Adrenal gland (tissue), 5 donors: ENCODE results near the gene PJA2.

Source experiments
- POLR2A ChIP-seq, 2 donors: fragments of 450-650 bp; IDR thresholded peaks; one replicate each; pipeline ENCODE4 v1.6.1; 2017; ENCODE audit warnings: antibody characterized with exemption in 2 of 2, mild to moderate bottlenecking in 2 of 2, moderate library complexity in 1 of 2
- TF ChIP-seq, protein P1 (sequence below), 6 experiments: fragments of 450-650 bp in 4 of 6; fragments of 200-600 bp in 2 of 6; sonication (generic) in 1 of 6; IDR thresholded peaks; 1 replicate in 5 of 6; 2 replicates in 1 of 6; pipeline versions ENCODE4 v1.5.1 to v1.8.0; 2016 to 2021; ENCODE audit warnings: antibody characterized with exemption in 6 of 6, mild to moderate bottlenecking in 2 of 6, moderate library complexity in 1 of 6
- donor health status: DM: no; HTN: no; CAD: no.

DNA sequence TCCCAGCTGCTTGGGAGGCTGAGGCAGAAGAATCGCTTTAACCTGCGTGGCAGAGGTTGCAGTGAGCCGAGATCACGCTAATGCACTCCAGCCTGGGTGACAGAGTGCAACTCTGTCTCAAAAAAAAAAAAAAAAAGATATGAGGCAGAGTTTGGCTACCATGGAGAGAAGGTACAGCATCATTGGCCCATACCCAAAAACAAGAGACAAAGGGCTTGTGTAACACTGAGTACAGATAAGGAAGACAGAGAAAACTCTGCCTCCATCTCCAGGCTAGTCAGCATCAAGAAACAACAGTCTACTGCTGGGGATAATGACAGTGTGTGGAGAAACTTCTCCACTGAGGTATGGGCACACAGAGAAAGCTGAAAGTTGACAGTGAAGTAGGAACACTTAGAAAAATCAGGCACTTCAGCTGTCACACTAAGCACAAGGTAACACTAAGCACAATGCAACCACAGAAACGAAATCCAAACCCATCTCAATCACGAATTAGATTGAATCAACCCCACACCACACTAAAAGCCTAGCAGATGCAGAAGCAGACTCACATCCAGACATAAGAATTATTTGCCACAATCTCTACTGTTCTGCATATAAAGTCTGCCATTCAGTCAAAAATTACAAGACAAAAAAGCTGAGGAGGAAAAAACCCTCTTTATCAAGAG is 10.5 kb downstream of the PJA2 start:
- TF ChIP-seq, protein P1, sequence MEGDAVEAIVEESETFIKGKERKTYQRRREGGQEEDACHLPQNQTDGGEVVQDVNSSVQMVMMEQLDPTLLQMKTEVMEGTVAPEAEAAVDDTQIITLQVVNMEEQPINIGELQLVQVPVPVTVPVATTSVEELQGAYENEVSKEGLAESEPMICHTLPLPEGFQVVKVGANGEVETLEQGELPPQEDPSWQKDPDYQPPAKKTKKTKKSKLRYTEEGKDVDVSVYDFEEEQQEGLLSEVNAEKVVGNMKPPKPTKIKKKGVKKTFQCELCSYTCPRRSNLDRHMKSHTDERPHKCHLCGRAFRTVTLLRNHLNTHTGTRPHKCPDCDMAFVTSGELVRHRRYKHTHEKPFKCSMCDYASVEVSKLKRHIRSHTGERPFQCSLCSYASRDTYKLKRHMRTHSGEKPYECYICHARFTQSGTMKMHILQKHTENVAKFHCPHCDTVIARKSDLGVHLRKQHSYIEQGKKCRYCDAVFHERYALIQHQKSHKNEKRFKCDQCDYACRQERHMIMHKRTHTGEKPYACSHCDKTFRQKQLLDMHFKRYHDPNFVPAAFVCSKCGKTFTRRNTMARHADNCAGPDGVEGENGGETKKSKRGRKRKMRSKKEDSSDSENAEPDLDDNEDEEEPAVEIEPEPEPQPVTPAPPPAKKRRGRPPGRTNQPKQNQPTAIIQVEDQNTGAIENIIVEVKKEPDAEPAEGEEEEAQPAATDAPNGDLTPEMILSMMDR (IDR thresholded peaks at IDR 0.05) = no peak
- TF ChIP-seq POLR2A (IDR thresholded peaks at IDR 0.05) = no peak
